Kidney (tissue), 14 donors: ENCODE measurements around the gene SASH1. TPM values are rescaled to one million over a fixed set of nuclear protein-coding genes. Genes with fewer than 3 reads are reported as not detected.
"Not testable (repeated sequence)": the region's sequence is repeated elsewhere in the genome, so short reads cannot be mapped to it uniquely, and the experiment has no call there.

ENCODE experiments used
- DNase-seq, 5 donors: peaks; one replicate each; pipeline ENCODE4 v3.0.0-alpha.2; 2013 to 2020
- FAIRE-seq: peaks from 2 replicates; lab custom pipeline; 2012; peaks lifted over from hg19 to GRCh38; lab: Jason Lieb, UNC
- H3K27ac ChIP-seq, 2 donors: one replicate each; pipeline ENCODE4 v1.7.0; 2013; ENCODE audit warnings: low read depth in 2 of 2, low read length in 2 of 2, inconsistent platforms in 1 of 2
- H3K27me3 ChIP-seq: one replicate; pipeline ENCODE4 v1.7.1; 2013; ENCODE audit warnings: low read length, inconsistent platforms; ENCODE audit not compliant: control insufficient read depth, insufficient read depth
- H3K36me3 ChIP-seq, 3 donors: one replicate each; pipeline versions ENCODE4 v1.7.0 to v1.7.1; 2013; ENCODE audit warnings: low read length in 3 of 3, control low read depth in 1 of 3, inconsistent platforms in 1 of 3; ENCODE audit not compliant: insufficient read depth in 3 of 3, control insufficient read depth in 2 of 3
- H3K4me1 ChIP-seq, 3 donors: one replicate each; pipeline versions ENCODE4 v1.7.0 to v1.7.1; 2013; ENCODE audit warnings: low read length in 3 of 3, inconsistent platforms in 1 of 3, low read depth in 1 of 3; ENCODE audit not compliant: control insufficient read depth in 2 of 3, insufficient read depth in 2 of 3
- H3K4me3 ChIP-seq, 3 donors: one replicate each; pipeline versions ENCODE4 v1.7.0 to v1.8.1; 2013; ENCODE audit warnings: low read length in 3 of 3, control low read depth in 1 of 3, inconsistent platforms in 1 of 3
- H3K9ac ChIP-seq, 3 donors: one replicate each; pipeline versions ENCODE4 v1.7.0 to v1.7.1; 2013; ENCODE audit warnings: low read length in 3 of 3, control low read depth in 1 of 3, inconsistent platforms in 1 of 3
- H3K9me3 ChIP-seq, 3 donors: one replicate each; pipeline versions ENCODE4 v1.7.0 to v1.7.1; 2013; ENCODE audit warnings: low read length in 3 of 3, control low read depth in 1 of 3, inconsistent platforms in 1 of 3; ENCODE audit not compliant: control insufficient read depth in 2 of 3, insufficient read depth in 1 of 3
- CTCF ChIP-seq: IDR thresholded peaks from 3 replicates; pipeline ENCODE4 v1.5.1; 2012; ENCODE audit warnings: mild to moderate bottlenecking, moderate library complexity, borderline replicate concordance; ENCODE audit not compliant: insufficient read depth; ENCODE audit errors: extremely low read depth
- intact Hi-C: fragments of 100-400 bp; cut with DNase I; formaldehyde crosslinking; loops from one replicate; pipeline ENCODE4 v1.11.1; 2022
- polyA plus RNA-seq: library from polyadenylated mRNA; stranded (reverse); fragments of 350-450 nt; fragmentation: Illumina TruSeq; extraction: RNeasy Lipid Tissue Mini Kit (QIAGEN cat#74804); gene quantifications from one replicate; pipeline ENCODE4 v1.2.3, GENCODE V29; 2014; ENCODE audit warnings: low read depth, low replicate concordance; ENCODE audit not compliant: insufficient read depth
- total RNA-seq: library from RNA; stranded (reverse); fragmentation: NEBNext Ultra II Directional; extraction: Animal tissue kit (Norgen Biotek cat#: 25700); gene quantifications from one replicate; pipeline ENCODE4 v1.2.1, GENCODE V29; 2021
- donor health status: control.
- donor health status: control.
- donor health status: control.
- donor health status: control.
- donor health status: control.
- donor health status: DM: yes; HTN: yes; CAD: no.
- donor health status: Normal renal cell carcinoma (clear cell type).

Gene SASH1
- total and polyA plus RNA-seq, 2 donors from 2014 or later, result 6.2 to 148 TPM

DNA sequence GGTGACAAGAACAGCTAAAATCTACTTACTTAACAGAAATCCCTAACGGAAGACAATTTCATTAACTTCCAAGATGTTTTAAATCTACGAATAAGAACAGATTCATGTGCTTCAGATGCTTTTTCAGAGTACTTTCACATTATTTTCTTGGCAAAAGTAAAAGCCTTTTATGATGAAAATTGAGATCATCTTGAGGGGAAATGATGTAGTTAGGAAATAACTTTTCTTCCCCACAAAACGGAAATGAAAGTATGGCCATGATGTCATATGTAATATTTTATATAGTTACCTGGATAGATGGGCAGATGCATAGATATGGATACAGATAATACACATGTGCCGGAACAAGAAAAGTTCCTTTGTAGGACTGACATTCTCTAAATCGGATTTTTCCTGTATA is 32.8 kb downstream of the SASH1 start:
- Histone ChIP-seq H3K27ac (no peak overlapping the region), H3K4me1 (no peaks in the 10 kb centered on the region), H3K9me3 (no peaks in the 10 kb centered on the region), H3K4me3 (no peak overlapping the region), H3K9ac (no peak overlapping the region), H3K27me3 (no peaks in the 10 kb centered on the region), H3K36me3 (no peaks in the 10 kb centered on the region)
- FAIRE-seq, result no peak
- intact Hi-C loops, result no loop called here
- DNase-seq, result no peak
- no peak for TF ChIP-seq CTCF

- Histone ChIP-seq H3K27ac (no peak overlapping the region), H3K36me3 (no peaks in the 10 kb centered on the region), H3K27me3 (no peaks in the 10 kb centered on the region), H3K9me3 (no peaks in the 10 kb centered on the region), H3K9ac (no peak overlapping the region), H3K4me1 (peaks cover 0 to 2% (median 0%) of the 10 kb centered on the region in 3 donors), H3K4me3 (no peak overlapping the region)
- no peak for TF ChIP-seq CTCF
- DNase-seq, result no peak
- intact Hi-C loops, result no loop called here
- no peak for FAIRE-seq
These were observed 36.8 kb downstream of the SASH1 start for GRCh38 chr6:148379481-148379880.

GRCh38 chr6:148379966-148380713 is 37.5 kb downstream of the SASH1 start:
- Histone ChIP-seq H3K27me3 (no peaks in the 10 kb centered on the region), H3K27ac (no peak overlapping the region), H3K36me3 (no peaks in the 10 kb centered on the region), H3K4me1 (peaks cover 0 to 2% (median 0%) of the 10 kb centered on the region in 3 donors), H3K4me3 (no peak overlapping the region), H3K9ac (no peak overlapping the region), H3K9me3 (no peaks in the 10 kb centered on the region)
- no peak for FAIRE-seq
- intact Hi-C loops, result no loop called here
- TF ChIP-seq CTCF, result no peak
- no peak for DNase-seq

DNA sequence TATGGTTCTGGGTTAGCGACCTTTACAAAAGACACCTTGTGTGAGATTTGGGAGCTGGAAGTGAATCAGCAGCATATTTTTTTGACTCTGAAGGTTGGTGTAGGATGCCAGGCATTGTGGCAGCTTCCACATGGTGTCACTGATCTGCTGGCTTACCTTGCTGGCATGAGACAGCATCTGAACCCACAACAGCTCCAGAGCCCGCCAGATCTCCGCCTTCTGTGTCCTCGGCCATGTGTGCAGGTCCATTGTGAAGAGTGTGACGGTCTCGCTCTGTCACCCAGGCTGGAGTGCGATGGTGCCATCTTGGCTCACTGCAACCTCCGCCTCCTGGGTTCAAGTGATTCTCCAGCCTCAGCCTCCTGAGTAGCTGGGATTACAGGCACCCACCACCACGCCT is 39.4 kb downstream of the SASH1 start:
- H3K9ac ChIP-seq, H3K36me3 ChIP-seq, H3K27ac ChIP-seq, DNase-seq, H3K9me3 ChIP-seq, intact Hi-C loops, H3K27me3 ChIP-seq, H3K4me3 ChIP-seq, FAIRE-seq, H3K4me1 ChIP-seq: not testable (repeated sequence)
